ENCODE results near the gene UGT1A6.

DNA sequence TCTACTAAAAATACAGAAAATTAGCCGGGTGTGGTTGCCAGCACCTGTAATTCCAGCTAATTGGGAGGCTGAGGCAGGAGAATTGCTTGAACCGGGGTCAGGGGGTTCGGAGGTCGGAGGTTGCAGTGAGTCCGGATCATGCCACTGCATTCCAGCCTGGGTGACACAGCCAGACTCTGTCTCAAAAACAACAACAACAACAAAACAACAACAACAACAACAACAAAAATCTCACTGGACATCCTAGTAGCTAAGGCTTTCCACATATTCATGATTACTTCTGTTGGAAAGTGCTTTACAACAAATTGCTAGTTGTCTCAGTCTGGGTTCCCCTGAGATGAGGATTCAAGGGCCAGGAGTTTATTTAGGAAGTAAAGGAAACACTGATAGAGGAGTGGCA is 81.2 kb downstream of the UGT1A6 start:
- TF ChIP-seq CEBPB (IDR thresholded peaks at IDR 0.05) = no peak
- TF ChIP-seq, protein P1, sequence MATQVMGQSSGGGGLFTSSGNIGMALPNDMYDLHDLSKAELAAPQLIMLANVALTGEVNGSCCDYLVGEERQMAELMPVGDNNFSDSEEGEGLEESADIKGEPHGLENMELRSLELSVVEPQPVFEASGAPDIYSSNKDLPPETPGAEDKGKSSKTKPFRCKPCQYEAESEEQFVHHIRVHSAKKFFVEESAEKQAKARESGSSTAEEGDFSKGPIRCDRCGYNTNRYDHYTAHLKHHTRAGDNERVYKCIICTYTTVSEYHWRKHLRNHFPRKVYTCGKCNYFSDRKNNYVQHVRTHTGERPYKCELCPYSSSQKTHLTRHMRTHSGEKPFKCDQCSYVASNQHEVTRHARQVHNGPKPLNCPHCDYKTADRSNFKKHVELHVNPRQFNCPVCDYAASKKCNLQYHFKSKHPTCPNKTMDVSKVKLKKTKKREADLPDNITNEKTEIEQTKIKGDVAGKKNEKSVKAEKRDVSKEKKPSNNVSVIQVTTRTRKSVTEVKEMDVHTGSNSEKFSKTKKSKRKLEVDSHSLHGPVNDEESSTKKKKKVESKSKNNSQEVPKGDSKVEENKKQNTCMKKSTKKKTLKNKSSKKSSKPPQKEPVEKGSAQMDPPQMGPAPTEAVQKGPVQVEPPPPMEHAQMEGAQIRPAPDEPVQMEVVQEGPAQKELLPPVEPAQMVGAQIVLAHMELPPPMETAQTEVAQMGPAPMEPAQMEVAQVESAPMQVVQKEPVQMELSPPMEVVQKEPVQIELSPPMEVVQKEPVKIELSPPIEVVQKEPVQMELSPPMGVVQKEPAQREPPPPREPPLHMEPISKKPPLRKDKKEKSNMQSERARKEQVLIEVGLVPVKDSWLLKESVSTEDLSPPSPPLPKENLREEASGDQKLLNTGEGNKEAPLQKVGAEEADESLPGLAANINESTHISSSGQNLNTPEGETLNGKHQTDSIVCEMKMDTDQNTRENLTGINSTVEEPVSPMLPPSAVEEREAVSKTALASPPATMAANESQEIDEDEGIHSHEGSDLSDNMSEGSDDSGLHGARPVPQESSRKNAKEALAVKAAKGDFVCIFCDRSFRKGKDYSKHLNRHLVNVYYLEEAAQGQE (IDR thresholded peaks at IDR 0.05; ENCODE audit: low read depth) = no peak
- no peak for TF ChIP-seq TAF1 (IDR thresholded peaks at IDR 0.05; ENCODE audit: low read depth)
- TF ChIP-seq EP300 (IDR thresholded peaks at IDR 0.05; ENCODE audit: borderline replicate concordance) = no peak
- TF ChIP-seq FOXM1 (IDR thresholded peaks at IDR 0.05; ENCODE audit: borderline replicate concordance, low read depth) = no peak
- TF ChIP-seq ZBTB7A (IDR thresholded peaks at IDR 0.05; ENCODE audit: low read depth) = no peak
- no peak for TF ChIP-seq CREB1 (IDR thresholded peaks at IDR 0.05; ENCODE audit: low read depth)
- TF ChIP-seq, protein P2, sequence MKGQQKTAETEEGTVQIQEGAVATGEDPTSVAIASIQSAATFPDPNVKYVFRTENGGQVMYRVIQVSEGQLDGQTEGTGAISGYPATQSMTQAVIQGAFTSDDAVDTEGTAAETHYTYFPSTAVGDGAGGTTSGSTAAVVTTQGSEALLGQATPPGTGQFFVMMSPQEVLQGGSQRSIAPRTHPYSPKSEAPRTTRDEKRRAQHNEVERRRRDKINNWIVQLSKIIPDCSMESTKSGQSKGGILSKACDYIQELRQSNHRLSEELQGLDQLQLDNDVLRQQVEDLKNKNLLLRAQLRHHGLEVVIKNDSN (IDR thresholded peaks at IDR 0.05) = no peak
